Hepatocyte (in vitro differentiated cells): ENCODE results near the gene FOXO6.

Experiments used
- CTCF ChIP-seq: fragments of 200-600 bp; sonication (generic); IDR thresholded peaks from 2 replicates; pipeline ENCODE4 v1.5.1; 2016; ENCODE audit warnings: antibody characterized with exemption, mild to moderate bottlenecking; ENCODE audit not compliant: poor library complexity
- EZH2 ChIP-seq: fragments of 200-600 bp; sonication (generic); IDR thresholded peaks from 2 replicates; pipeline ENCODE4 v1.6.1; 2016; ENCODE audit warnings: antibody characterized with exemption, mild to moderate bottlenecking, borderline replicate concordance
- EZH2phosphoT487 ChIP-seq: fragments of 200-600 bp; sonication (generic); IDR thresholded peaks from one replicate; pipeline ENCODE4 v1.6.1; 2018; ENCODE audit warnings: antibody characterized with exemption, mild to moderate bottlenecking, low read depth, moderate library complexity; ENCODE audit not compliant: unreplicated experiment, severe bottlenecking

GRCh38 chr1:41338820-41339219, 22.4 kb upstream of the FOXO6 start:
- no peak for TF ChIP-seq CTCF
- TF ChIP-seq EZH2 = no peak
- no peak for TF ChIP-seq EZH2phosphoT487
